Activated CD8-positive, alpha-beta memory T cell treated with anti-CD3 and anti-CD28 coated beads, Interleukin-2, amount 50 U/mL, for 24 hours (primary cell): Measurements from ENCODE around the gene CCDC85A.
"Not testable (repeated sequence)": the region's sequence is repeated elsewhere in the genome, so short reads cannot be mapped to it uniquely, and the experiment has no call there.

Experiments used
- DNase-seq: peaks from one replicate; pipeline ENCODE4 v3.0.0-alpha.2; 2020; ENCODE audit errors: extremely low read depth

The CCDC85A gene

GRCh38 chr2:56183643-56184499 is at the start of gene CCDC85A:
TSS of gene CCDC85A (plus strand) at chr2:56183990. CDS start at chr2:56184625, 635 bp downstream.
- DNase-seq = no peak

GRCh38 chr2:56134861-56135260 is 48.9 kb upstream of the CCDC85A start:
- DNase-seq = no peak

GRCh38 chr2:56142497-56143061 is 41.2 kb upstream of the CCDC85A start:
- not testable (repeated sequence) for DNase-seq

GRCh38 chr2:56147907-56148306 is 35.9 kb upstream of the CCDC85A start:
- no peak for DNase-seq

GRCh38 chr2:56148825-56149224 is 35.0 kb upstream of the CCDC85A start:
- DNase-seq = no peak

- DNase-seq = no peak
Observed at GRCh38 chr2:56151841-56152240, 31.9 kb upstream of the CCDC85A start.

- DNase-seq = no peak
Observed at GRCh38 chr2:56155188-56155587, 28.6 kb upstream of the CCDC85A start.

- DNase-seq = not testable (repeated sequence)
Observed at GRCh38 chr2:56159875-56160274, 23.9 kb upstream of the CCDC85A start.

- DNase-seq = no peak
Observed at GRCh38 chr2:56167616-56168562, 15.9 kb upstream of the CCDC85A start.

- DNase-seq = no peak
Observed at GRCh38 chr2:56169521-56169920, 14.3 kb upstream of the CCDC85A start.

GRCh38 chr2:56170504-56170903 is 13.3 kb upstream of the CCDC85A start:
- DNase-seq = no peak

GRCh38 chr2:56170988-56171387 is 12.8 kb upstream of the CCDC85A start:
- no peak for DNase-seq

- DNase-seq = no peak
Observed at GRCh38 chr2:56175779-56176178, 8.0 kb upstream of the CCDC85A start.

GRCh38 chr2:56177420-56178220 is 6.2 kb upstream of the CCDC85A start:
- DNase-seq = no peak

GRCh38 chr2:56179931-56180330 is 3.9 kb upstream of the CCDC85A start:
- no peak for DNase-seq

- no peak for DNase-seq
Observed at GRCh38 chr2:56182420-56182819, 1.4 kb upstream of the CCDC85A start.

GRCh38 chr2:56184500-56185011 is 766 bp downstream of the CCDC85A start:
- no peak for DNase-seq

- DNase-seq = no peak
Observed at GRCh38 chr2:56185101-56185581, 1.4 kb downstream of the CCDC85A start.

GRCh38 chr2:56185582-56186046 is 1.8 kb downstream of the CCDC85A start:
- no peak for DNase-seq

- DNase-seq = no peak
Observed at GRCh38 chr2:56191617-56192016, 7.8 kb downstream of the CCDC85A start.
